Measurements from ENCODE around the gene STRN4.
A peak's percentile ranks its signal among the peaks of the same experiment; 100 is the strongest.
"Not testable (repeated sequence)": the region's sequence is repeated elsewhere in the genome, so short reads cannot be mapped to it uniquely, and the experiment has no call there.

The STRN4 gene

GRCh38 chr19:46772170-46773017, 26.1 kb upstream of the STRN4 start:
- DNase-seq, result no peak

- DNase-seq, result not testable (repeated sequence)
Observed at GRCh38 chr19:46768746-46769145, 22.5 kb upstream of the STRN4 start.

GRCh38 chr19:46766569-46767317, 20.5 kb upstream of the STRN4 start:
- DNase-seq, result no peak

- no peak for DNase-seq
Observed at GRCh38 chr19:46764817-46765291, 18.6 kb upstream of the STRN4 start.

DNA sequence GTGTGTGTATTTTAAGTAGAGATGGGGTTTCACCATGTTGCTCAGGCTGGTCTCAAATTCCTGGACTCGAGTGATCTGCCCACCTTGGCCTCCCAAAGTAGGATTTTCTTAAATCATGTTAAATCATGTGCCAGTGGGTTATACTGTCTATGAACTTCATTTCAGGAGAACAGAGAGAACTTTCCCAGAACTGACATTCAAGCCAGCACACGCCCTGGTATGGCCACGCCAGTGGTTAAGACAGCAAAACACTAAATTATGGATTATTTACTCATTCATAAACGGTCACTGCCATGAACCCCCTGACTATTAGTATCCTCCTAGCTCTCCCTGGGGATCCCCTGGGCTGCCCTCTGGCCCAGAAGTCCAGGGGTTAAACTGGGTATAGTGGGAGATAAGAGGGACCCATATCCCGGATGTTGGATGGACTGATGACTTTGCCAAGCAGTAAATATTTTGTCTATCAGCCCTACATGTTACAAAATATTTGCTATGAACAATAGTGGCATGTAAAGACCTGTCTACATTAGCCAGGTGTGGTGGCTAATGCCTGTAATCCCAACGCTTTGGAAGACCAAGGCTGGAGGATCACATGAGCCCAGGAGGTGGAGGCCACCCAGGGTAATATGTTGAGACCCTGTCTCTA, 16.1 kb upstream of the STRN4 start:
- DNase-seq, result no peak

- DNase-seq, result no peak
Observed at GRCh38 chr19:46761418-46761831, 15.2 kb upstream of the STRN4 start.

GRCh38 chr19:46760897-46761296, 14.6 kb upstream of the STRN4 start:
- not testable (repeated sequence) for DNase-seq

- DNase-seq, result no peak
Observed at GRCh38 chr19:46760363-46760762, 14.1 kb upstream of the STRN4 start.

DNA sequence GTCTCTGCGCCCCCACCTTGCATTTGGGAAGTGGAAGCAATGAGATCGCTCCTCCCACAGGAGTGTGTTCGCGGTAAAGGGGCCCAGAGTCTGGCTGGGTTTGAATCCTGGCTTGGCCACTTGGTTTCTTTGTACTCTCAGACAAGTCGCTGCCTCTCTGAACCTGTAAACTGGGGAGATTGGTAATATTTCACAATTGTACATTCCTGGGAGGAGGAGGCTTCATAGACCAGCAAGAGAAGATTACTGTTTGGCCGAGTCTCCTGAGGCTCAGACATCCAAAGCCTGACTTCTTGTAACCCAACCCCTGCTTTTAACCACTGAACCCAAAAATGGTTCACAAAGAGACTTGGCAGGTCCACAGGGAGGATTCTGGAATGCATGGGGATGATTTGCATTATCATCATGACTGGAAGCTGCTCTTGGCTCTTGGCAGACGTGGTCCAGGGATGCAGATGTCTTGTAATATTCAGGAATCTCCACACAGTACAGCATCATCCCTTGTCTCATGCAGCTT, 13.6 kb upstream of the STRN4 start:
- no peak for DNase-seq

- DNase-seq, result no peak
Observed at GRCh38 chr19:46759206-46759605, 13.0 kb upstream of the STRN4 start.

GRCh38 chr19:46756544-46756888, 10.3 kb upstream of the STRN4 start:
- DNase-seq, result no peak

GRCh38 chr19:46755853-46756543, 9.7 kb upstream of the STRN4 start:
- DNase-seq, result no peak

- no peak for DNase-seq
Observed at GRCh38 chr19:46755077-46755852, 9.0 kb upstream of the STRN4 start.

- DNase-seq, result peak; percentile 65
Observed at GRCh38 chr19:46753420-46754155, 7.3 kb upstream of the STRN4 start.

DNA sequence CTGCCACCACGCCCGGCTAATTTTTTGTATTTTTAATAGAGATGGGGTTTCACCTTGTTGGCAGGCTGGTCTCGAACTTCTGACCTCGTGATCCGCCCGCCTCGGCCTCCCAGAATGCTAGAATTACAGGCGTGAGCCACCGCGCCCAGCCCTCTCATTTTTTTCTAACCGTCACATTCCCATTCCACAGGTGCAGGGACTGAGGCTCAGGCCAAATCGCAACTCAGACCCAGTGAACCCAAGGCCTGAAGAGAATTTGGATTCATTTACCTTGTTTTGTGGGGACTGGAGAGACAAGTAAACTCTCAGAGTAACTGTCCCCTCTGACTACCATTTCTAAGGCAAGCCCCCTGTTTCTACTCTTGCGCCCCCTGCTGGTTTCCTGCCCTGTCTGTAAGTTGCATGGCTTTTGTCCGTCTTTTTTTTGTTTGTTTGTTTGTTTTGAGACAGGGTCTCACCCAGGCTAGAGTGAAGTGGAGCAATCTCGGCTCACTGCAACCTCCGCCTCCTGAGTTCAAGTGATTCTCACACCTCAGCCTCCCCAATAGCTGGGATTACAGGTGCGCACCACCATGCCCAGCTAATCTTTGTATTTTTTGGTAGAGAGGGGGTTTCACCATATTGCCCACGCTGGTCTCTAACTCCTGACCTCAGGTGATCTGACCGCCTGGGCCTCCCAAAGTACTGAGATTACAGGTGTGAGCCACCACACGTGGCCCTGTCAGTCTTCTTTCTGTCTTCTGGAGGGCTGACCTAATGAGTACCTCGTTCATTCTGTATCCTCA, 2.3 kb upstream of the STRN4 start:
- no peak for DNase-seq

DNA sequence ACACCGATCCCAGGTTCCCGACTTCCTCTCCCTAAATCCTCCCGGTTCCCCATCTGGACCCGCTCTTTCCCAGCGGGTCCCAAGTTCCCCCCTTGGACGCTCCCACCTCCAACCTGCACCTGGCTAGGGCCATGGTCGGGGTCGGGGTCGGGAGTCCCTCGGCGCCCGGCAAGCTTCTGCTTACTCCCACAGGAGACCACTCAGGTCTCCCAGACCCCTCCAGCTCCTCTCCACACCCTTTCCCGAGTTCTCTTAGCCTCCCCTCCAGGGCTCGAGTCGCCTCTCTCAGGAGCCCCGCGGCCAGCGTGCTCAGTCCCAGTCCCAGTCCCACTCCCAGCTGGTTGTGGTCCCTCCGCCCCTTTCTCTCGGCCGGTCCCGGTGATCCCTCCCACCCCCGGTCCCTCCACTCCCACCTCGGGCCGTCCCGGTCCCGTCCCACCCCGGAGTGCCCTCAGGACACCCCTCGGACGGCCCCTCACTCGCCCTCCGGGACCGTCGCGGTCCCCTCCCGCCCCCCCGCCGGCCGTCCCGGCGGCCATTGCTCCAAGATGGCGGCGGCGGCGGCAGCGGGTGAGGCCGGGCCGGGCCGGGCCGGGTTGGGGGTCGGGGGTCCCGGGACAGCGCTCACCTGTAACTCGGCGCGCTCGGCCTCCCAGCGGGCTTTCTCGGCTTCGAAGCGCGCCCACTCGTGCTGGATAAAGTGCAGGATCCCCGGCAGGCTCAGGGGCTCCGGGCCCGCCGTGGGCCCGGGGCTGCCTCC, 549 bp downstream of the STRN4 start, which contains the start of gene FKRP:
FKRP (plus strand) TSS at position 537 of the 760 bp plus-strand sequence. CDS start 9,394 bp downstream, outside the sequence.
- DNase-seq, result no peak

DNA sequence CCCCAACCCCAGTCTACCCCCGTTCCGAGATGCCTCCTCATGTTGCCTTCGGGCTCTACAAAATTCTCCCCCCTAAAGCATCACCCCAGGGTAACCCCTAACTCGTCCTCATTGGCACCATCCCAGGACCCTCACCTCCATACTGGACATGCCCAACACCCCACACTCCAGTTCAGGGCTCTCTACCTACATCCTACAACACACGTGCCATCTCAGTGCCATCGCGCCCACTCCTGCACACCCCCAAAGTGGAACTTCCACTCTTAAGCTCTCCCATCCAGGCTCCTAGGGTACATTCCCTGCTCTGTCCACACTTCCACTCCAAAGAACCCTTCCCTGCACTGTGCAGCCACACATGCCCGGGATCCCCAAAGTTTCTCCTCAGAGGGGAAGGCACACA, 1.2 kb downstream of the STRN4 start:
- no peak for DNase-seq

- DNase-seq, result no peak
Observed at GRCh38 chr19:46744005-46744691, 2.1 kb downstream of the STRN4 start.
